ENCODE data around the gene ATXN1. TPM values are rescaled to one million over a fixed set of nuclear protein-coding genes. Genes with fewer than 3 reads are reported as not detected.

ATXN1 gene
- total RNA-seq, 1 experiment from 2014 or later: 27.0 TPM

GRCh38 chr6:16758163-16758975 lies 2.9 kb downstream of the ATXN1 start:
- TF ChIP-seq EZH2phosphoT487 (IDR thresholded peaks at IDR 0.05; ENCODE audit: borderline replicate concordance, low read length) (no peak), EZH2 (IDR thresholded peaks at IDR 0.05; ENCODE audit: low read length, unreplicated experiment) (no peak), CTCF (conservative IDR thresholded peaks at IDR 0.05; ENCODE audit: low read depth, low read length) (no peak)
- no peaks in the 10 kb centered on the region for H3K27me3 ChIP-seq (ENCODE audit: low read length)
- H2AFZ ChIP-seq (ENCODE audit: low read length): no peak overlapping the region
- peak overlapping the region; percentile 83 for H3K27ac ChIP-seq (ENCODE audit: low read length)
- DNase-seq (no peak), ATAC-seq (no peak)
- H3K36me3 ChIP-seq (ENCODE audit: low read depth, low read length): no peaks in the 10 kb centered on the region
- no peaks in the 10 kb centered on the region for H3K9me3 ChIP-seq (ENCODE audit: low read length)
- no peaks in the 10 kb centered on the region for H4K20me1 ChIP-seq (ENCODE audit: low read length)
- intact Hi-C loops (cut with micrococcal nuclease): no loop called here
- H3K4me2 ChIP-seq (ENCODE audit: low read length): peak overlapping the region; percentile 92
- peaks cover 14% of the 10 kb centered on the region for H3F3A ChIP-seq (ENCODE audit: low read length, unreplicated experiment)
- peak overlapping the region; percentile 95 for H3K9ac ChIP-seq (ENCODE audit: low read length)
- CTCF ChIA-PET: interaction anchor here (0.6 kb wide), 1 partner anchor 45 kb away, joined by 4 read pairs; no protein-coding TSS in a partner anchor
- H3K9me2 ChIP-seq (replicated peaks; ENCODE audit: low read length): no peaks in the 10 kb centered on the region
- peak overlapping the region; percentile 95 for H3K4me3 ChIP-seq (ENCODE audit: low read length)
- no TSS peak for BruUV-seq (replicated peaks)
- H3K79me2 ChIP-seq (ENCODE audit: low read length): peaks cover 70% of the 10 kb centered on the region
- peaks cover 55% of the 10 kb centered on the region for H3K4me1 ChIP-seq (ENCODE audit: insufficient read depth, low read length)
- POLR2A ChIA-PET (ENCODE audit: unreplicated experiment): interaction anchor here (0.7 to 0.9 kb wide), 2 partner anchors 20 to 21 kb away, joined by 3 to 4 read pairs; no protein-coding TSS in a partner anchor

- Histone ChIP-seq H3K9me2 (replicated peaks; ENCODE audit: low read length) (no peaks in the 10 kb centered on the region), H3K4me2 (ENCODE audit: low read length) (peak overlapping the region; percentile 57), H3K4me1 (ENCODE audit: insufficient read depth, low read length) (peaks cover 63% of the 10 kb centered on the region), H3K36me3 (ENCODE audit: low read depth, low read length) (no peaks in the 10 kb centered on the region), H3K9ac (ENCODE audit: low read length) (peak overlapping the region; percentile 33), H3K9me3 (ENCODE audit: low read length) (no peaks in the 10 kb centered on the region), H3F3A (ENCODE audit: low read length, unreplicated experiment) (peaks cover 17% of the 10 kb centered on the region), H3K27ac (ENCODE audit: low read length) (peak overlapping the region; percentile 83), H3K27me3 (ENCODE audit: low read length) (no peaks in the 10 kb centered on the region), H3K79me2 (ENCODE audit: low read length) (peaks cover 73% of the 10 kb centered on the region), H2AFZ (ENCODE audit: low read length) (no peak overlapping the region), H3K4me3 (ENCODE audit: low read length) (peak overlapping the region; percentile 29), H4K20me1 (ENCODE audit: low read length) (no peaks in the 10 kb centered on the region)
- DNase-seq (peak; percentile 39), ATAC-seq (no peak)
- ChIA-PET CTCF (interaction anchor here (1.1 kb wide), 1 partner anchor 329 kb away, joined by 4 read pairs; no protein-coding TSS in a partner anchor), POLR2A (ENCODE audit: unreplicated experiment) (interaction anchor here (0.6 kb wide), 1 partner anchor 9 kb away, joined by 16 read pairs; no protein-coding TSS in a partner anchor)
- TF ChIP-seq CTCF (conservative IDR thresholded peaks at IDR 0.05; ENCODE audit: low read depth, low read length) (no peak), EZH2phosphoT487 (IDR thresholded peaks at IDR 0.05; ENCODE audit: borderline replicate concordance, low read length) (no peak), EZH2 (IDR thresholded peaks at IDR 0.05; ENCODE audit: low read length, unreplicated experiment) (no peak)
- intact Hi-C loops (cut with micrococcal nuclease): no loop called here
- no TSS peak for BruUV-seq (replicated peaks)
Measured at GRCh38 chr6:16757332-16757731, 3.9 kb downstream of the ATXN1 start.

Data from PC-3 (cell line).